COR-L47 (cell line): ENCODE measurements around the gene PRKG1.

Source experiments
- DNase-seq: peaks from one replicate; lab custom pipeline; 2025; lab: John Stamatoyannopoulos, UW

Gene PRKG1

DNA sequence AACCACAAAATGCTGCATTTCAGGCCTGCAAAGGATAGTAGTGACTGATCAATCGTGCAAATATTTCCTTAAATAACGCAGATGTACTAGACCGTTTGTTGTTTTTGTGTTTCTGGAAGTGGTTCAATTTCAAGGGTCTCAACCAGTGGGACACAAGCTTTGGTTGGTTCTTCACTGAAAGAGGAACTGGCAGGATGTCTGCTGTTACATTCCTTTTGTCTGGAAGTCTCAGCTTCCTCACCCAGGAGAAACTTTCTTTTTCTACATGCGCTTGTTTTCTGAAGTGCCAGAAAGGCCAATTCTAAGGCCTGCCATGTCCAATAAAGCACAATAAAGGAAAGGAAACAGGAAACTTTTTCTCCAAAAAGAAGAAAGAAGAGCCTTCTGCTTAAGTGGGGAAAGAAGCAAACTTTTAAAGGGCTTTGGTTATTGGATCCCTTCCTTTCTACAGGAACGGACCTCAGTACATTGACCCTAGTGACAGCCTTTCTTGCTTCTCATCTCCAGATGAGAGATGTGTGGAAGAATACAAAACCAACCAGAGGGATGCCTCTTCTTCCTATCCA is 1243.9 kb downstream of the PRKG1 start:
- DNase-seq, result no peak

DNA sequence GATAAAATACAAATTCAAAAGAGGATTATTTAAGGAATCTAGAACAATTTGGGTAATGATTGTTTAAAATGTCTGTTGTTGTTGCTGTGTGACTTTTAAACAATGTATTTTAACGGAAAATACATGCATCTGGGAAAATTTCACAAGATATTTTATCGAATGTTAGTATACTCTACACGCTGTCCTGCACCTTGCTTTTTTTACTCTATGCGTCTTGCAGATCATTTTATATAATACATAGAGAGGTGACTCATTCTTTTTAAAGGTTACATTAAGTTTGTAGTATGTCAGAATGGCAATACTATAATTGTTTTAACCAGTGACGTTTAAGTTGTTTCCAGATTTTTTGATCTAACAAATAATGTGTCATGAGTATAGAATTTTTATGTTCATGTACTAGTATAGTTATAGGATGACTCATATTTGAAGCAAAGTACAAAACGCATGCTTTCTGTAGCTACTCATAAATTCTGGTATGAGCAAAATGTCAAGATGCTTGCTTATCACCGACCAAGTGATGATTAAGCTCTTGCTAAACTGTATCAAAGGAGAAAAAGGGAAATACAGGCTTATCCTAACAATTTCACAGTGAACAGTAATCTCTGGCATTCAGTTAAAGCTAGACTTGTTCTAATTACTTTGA is 1244.7 kb downstream of the PRKG1 start:
- DNase-seq, result no peak

GRCh38 chr10:52319926-52320325 is 1245.6 kb downstream of the PRKG1 start:
- DNase-seq, result no peak

DNA sequence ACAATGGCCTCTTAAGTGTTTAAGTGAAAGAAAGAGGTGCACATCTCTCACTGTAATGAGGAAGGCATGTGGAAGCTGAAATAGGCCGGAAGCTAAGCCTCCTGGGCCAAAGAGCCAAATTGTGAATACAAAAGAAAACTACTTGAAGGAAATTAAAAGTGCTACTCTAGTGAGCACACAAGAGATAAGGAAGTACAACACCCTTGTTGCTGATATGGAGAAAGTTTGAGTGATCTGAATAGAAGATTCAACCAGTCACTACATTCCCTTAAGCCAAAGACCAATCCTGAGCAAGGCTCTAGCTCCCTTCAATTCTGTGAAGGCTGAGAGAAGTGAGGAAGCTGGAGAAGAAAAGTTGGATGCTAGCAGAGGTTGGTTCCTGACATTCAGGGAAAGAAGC is 1248.0 kb downstream of the PRKG1 start:
- no peak for DNase-seq

- no peak for DNase-seq
Observed at GRCh38 chr10:52322936-52323335, 1248.6 kb downstream of the PRKG1 start.

- DNase-seq, result no peak
Observed at GRCh38 chr10:52326382-52326781, 1252.1 kb downstream of the PRKG1 start.

DNA sequence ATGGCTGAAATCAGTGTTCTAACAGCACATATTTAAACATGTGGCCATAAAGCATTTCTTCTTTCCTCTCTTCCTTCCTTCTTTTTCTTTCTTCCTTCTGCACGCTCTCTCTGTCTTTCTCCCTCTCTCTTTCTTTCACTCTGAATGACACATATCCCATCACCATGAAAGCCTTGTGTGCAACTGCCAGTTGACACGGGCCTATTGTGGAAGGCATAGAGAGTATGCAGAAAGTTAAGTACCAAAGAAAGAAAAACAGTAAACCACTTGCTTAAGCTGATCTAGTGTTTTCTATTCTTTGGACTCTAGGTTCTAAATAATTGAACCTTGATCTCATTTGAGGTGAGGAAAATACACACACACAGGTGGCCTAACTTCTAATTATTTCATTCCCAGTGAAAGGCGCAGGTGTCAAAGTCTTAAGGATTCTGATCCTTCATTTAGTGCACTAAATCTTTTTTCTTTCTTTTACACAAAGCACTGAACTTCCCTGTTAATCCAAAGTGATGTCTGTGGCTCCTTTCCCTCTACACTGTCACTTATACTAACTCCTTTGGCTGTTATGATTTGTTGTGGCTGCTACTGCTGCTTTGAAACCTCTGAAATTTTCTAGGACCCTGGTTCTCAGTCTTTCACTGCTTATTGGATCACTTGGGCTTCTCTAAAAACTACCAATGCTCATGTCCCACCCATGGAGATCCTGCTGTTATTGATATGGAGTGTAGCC is 1257.5 kb downstream of the PRKG1 start:
- no peak for DNase-seq

DNA sequence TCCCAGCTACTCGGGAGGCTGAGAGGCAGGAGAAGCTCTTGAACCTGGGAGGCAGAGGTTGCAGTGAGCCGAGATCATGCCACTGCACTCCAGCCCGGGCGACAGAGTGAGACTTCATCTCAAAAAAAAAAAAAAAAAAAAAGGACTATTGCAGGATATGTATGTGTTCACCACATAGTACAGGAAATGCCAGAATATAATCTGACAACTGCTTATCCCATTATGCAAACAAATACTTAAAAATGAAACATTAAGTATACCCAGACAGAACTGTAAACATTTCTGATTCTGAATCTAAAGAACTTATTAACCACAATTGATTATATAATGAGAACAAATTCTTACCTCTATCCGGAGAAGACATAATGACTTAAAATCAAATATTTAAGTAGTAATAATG is 1258.5 kb downstream of the PRKG1 start:
- no peak for DNase-seq

DNA sequence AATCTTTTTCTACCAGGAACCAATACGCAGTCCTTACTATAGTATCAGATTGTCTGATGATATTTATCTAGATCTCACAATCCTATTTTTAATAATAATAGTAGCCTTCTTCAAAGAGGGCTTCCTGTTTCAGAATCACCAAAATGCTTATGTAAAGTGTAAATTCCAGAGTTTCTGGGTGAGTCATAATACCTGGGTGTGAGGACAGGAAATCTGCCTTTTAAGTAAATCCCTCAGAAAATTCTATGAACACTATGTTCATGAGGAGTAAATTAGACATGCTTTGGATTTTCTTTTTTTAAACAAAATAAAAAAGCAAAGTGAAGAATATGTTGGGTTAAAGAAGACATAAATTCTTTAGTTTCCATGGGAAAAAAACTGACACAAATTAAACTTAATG is 1260.3 kb downstream of the PRKG1 start:
- DNase-seq, result no peak

DNA sequence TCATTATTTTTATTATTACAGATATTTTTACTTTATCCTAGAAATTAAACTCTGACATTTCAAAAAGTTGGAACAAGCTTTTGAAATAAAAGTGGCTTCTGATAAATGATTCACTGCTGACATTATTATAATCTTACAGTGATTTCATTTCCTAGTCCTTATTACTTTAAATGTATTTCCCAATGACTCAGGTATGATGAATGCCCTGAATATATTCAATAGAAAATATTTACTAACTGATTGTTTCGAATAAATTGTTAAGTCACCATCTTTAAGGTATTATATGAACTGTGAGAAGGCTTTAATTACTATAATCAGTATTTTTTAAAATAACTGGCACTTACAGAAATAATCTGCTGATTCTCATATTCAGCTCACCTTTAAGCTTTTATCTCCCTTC is 1261.4 kb downstream of the PRKG1 start:
- no peak for DNase-seq

- DNase-seq, result no peak
Observed at GRCh38 chr10:52337225-52337624, 1262.9 kb downstream of the PRKG1 start.

DNA sequence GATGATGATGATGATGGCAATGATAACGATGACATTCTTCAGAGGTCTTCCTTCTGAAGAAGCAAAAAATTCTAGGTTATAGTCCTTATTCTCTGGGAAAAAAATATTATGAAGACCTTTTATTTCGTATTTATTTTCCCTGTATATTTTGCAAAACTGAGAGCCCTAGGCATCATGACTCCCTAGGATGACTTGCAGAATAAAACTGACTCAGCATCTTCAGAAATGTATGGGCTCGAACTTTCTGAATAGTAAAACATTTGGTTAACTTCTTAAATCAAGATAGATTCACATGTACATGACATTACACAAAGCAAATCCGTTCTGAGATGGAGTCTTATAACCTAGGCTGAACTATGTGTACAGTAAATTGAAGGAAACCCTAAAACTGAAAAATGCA is 1269.2 kb downstream of the PRKG1 start:
- DNase-seq, result no peak

DNA sequence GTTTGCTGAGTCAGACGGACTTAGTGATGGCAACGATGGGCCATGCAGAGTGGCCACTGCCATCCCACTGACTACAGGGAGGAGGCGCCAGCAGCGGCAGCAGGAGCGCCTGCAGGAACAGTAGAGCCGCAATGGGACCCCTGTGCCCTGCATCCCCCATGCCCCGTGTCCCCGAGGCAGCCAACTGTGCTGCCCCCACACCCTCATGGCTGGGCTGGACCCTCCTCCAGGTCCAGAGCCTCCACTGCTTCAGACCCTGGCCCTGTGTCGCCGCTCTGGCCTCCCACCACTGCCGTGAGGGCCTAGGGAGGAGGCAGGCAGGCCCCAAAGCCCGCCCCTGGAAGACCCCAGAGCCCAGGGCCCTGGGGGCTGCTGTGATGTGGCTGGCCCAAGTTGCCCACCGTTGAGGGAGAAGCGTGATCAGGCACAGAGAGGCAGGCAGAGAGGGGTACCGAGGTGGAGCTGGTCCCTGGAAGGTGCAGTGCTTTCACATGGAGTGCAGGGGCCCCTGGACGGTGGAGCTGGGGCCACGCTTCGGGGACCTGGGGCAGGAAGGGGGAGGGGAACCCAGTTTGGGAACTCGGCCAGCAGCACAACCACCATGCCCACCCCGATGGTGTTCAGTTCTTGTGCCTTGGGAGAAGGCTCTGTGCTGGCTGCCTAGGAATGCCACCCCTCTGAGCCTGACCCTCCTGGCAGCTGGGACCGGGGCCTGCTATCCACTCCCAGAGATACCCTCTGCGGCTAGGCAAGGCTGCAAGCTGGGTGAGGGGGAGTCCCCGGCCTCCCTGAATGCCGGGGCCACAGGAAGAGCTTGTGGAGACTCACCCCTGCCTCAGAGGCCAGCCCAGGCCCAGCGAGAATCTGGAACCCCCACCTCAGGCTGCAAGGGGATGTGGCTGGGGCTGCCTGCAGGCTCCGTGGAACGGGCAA is 1272.4 kb downstream of the PRKG1 start:
- no peak for DNase-seq

- no peak for DNase-seq
Observed at GRCh38 chr10:52347327-52347667, 1273.0 kb downstream of the PRKG1 start.
